ENCODE measurements around the gene ADCY6.

The ADCY6 gene

GRCh38 chr12:48827513-48828096 is 38.7 kb upstream of the ADCY6 start:
- no peak for DNase-seq (ENCODE audit: low read depth)
- no peak overlapping the region for H3K4me3 ChIP-seq (ENCODE audit: low read length)
- TF ChIP-seq CTCF (conservative IDR thresholded peaks at IDR 0.05; ENCODE audit: low read depth, low read length) = no peak

DNA sequence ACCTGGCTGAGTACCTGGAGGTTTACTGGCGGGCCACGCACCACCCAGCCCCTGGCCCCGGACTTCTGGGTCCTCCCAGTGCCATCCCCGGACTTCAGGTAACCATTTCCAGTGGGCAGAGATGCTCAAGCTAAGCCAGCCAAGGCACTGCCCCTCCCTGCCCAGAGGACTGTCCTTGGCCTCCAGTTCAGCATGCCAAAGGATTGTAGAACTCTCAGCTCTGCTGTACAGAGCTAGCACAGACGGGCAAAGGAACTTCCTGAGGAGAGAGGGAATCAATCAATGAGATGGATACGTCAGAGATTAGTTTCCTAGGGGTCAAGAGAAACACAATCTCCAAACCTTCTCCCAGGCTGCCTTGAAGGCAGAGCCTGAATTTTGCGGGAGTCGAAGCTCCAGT is 38.1 kb upstream of the ADCY6 start:
- TF ChIP-seq CTCF (conservative IDR thresholded peaks at IDR 0.05; ENCODE audit: low read depth, low read length) = no peak
- DNase-seq (ENCODE audit: low read depth) = no peak
- H3K4me3 ChIP-seq (ENCODE audit: low read length) = no peak overlapping the region

DNA sequence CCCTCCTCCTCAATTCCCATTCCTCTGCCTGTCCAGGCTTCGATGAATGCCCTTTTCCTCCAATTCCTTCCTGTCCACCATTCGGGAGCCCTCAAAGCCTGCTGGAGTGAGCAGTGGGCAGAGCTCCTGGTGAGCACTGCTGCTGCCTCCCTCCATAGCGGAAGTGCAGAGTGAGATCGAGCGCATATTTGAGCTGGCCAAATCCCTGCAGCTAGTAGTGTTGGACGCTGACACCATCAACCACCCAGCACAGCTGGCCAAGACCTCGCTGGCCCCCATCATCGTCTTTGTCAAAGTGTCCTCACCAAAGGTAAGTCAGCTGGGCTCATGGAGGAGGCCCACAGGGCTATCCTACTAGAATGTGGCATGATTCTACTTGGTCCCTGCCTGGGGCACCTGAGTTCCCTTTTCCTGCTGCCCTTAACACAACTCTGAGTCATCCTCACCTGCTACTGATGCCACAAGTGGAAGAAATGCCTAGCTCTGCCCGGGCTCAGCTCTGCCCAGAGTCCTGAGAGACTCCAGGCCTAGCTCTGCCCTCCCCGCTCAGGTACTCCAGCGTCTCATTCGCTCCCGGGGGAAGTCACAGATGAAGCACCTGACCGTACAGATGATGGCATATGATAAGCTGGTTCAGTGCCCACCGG is 37.4 kb upstream of the ADCY6 start:
- no peak for TF ChIP-seq CTCF (conservative IDR thresholded peaks at IDR 0.05; ENCODE audit: low read depth, low read length)
- H3K4me3 ChIP-seq (ENCODE audit: low read length) = no peak overlapping the region
- DNase-seq (ENCODE audit: low read depth) = no peak

DNA sequence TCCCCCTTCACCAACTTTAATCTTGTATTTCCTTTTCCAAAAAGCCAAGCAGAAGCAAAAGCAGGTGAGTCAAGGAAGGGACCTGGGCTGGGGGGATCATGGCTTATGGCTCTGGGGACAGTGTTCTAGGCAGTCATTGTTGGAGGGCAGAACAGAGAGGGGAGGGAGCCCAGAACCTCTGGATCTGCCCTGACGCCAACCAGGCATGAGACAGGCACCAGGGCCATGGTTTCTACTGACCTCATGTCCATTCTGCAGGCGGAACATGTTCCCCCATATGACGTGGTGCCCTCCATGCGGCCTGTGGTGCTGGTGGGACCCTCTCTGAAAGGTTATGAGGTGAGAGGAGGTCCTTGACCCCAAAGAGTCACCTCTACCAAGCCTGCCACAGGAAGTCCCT is 36.0 kb upstream of the ADCY6 start:
- no peak for TF ChIP-seq CTCF (conservative IDR thresholded peaks at IDR 0.05; ENCODE audit: low read depth, low read length)
- no peak for DNase-seq (ENCODE audit: low read depth)
- H3K4me3 ChIP-seq (ENCODE audit: low read length) = no peak overlapping the region

GRCh38 chr12:48824112-48824511 is 35.2 kb upstream of the ADCY6 start:
- no peak for TF ChIP-seq CTCF (conservative IDR thresholded peaks at IDR 0.05; ENCODE audit: low read depth, low read length)
- DNase-seq (ENCODE audit: low read depth) = no peak
- H3K4me3 ChIP-seq (ENCODE audit: low read length) = no peak overlapping the region

- no peak overlapping the region for H3K4me3 ChIP-seq (ENCODE audit: low read length)
- DNase-seq (ENCODE audit: low read depth) = no peak
- no peak for TF ChIP-seq CTCF (conservative IDR thresholded peaks at IDR 0.05; ENCODE audit: low read depth, low read length)
Observed at GRCh38 chr12:48823281-48823680, 34.4 kb upstream of the ADCY6 start.

GRCh38 chr12:48822711-48823110 is 33.8 kb upstream of the ADCY6 start:
- no peak for DNase-seq (ENCODE audit: low read depth)
- TF ChIP-seq CTCF (conservative IDR thresholded peaks at IDR 0.05; ENCODE audit: low read depth, low read length) = no peak
- no peak overlapping the region for H3K4me3 ChIP-seq (ENCODE audit: low read length)
